ENCODE measurements around the gene MYL9.

MYL9 gene

DNA sequence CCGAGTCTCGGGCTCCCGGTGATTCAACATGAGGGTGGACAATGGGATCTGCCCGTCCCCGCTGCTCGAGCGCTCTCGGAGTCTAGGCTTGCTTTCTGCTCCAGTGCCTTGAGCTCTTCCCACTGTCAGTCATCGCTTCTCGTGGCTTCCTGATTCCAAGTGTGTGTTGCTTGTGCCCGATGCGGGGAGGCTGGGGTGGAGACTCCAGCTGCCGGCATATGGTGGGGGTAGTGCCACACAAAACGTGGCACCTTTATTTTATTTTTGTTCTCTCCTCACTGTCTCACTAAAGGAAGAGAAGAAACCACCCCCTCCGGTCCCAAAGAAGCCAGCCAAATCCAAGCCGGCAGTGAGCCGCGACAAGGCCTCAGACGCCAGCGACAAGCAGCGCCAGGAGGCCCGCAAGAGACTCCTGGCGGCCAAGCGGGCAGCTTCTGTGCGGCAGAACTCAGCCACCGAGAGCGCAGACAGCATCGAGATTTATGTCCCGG is 14.8 kb upstream of the MYL9 start:
- DNase-seq: no peak

GRCh38 chr20:36527331-36528125 is 13.8 kb upstream of the MYL9 start:
- DNase-seq: no peak

DNA sequence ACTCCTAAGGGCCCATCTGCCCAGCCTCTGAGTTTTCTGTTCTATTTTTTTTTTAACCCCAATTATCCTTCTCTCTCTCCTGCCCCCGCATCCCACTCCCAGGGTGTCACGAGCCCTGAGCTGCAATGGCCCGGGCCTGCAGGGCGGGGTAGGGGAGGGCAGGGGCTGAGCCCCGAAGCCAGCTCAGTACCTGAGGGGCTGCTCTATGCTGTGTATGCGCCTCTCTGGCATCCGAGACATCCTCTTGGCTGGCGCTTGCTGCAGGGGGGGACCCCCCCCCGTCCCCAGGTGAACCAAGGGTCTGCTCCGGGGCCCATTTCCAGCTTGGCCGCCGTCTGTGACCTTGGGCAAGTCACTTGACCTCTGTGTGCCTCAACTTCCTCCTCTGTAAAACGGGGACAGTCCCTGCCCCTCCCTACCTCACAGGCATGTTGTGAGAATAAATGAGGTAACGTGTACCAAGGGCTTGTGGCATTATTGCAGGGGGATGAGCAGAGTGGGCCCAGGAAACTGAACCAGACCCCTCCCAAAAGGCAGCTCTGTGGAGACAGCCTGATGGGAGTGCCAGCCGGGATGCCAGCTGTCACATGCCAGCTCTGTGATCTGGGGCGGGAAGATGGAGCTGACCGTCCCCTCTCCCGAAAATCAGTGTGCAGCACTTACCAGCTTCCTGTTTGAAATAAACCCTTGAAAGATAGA is 13.0 kb upstream of the MYL9 start:
- DNase-seq: no peak

DNA sequence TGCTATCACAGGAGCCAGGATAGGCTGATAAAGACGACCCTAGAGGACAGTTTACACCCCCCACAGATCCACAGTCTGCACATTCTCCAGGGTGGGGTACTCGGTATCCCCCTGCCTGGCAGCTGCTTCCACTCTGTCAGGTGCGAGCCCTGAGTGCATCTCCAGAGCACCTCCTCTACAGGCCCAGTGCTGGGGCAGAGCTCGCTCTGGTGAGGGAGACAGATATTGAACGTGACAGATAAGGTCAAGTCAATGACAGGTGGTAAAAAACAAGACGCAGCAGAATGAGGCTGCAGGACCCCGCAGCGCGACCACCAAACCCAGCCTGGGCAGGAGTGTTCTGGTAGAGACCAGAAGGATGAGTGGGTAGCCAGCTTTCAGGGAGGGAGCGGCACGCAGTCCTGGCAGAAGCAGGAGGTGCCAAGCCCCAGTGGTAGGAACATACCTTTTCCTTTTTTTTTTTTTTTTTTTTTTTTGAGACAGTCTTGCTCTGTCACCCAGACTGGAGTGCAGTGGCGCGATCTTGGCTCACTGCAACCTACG is 12.4 kb upstream of the MYL9 start:
- DNase-seq: no peak

- DNase-seq: no peak
Measured at GRCh38 chr20:36532388-36532787, 8.9 kb upstream of the MYL9 start.

DNA sequence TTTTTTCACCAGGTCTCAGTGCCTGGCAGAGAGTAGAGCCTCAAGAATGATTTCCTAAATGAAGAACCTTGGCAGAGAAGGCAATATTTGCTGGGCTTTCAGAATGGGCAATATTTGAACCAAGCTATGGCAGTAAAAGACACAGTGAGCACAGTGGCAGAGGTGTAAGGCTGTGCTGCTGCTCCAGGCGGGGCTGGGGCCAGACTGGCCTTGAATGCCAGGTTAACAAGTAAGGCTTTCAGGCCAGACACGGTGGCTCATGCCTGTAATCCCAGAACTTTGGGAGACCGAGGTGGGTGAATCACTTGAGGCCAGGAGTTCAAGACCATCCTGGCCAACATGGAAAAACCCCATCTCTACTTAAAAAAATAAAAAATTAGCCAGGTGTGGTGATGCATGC is 8.5 kb upstream of the MYL9 start:
- no peak for DNase-seq

GRCh38 chr20:36538026-36538722 is 3.1 kb upstream of the MYL9 start:
- no peak for DNase-seq

DNA sequence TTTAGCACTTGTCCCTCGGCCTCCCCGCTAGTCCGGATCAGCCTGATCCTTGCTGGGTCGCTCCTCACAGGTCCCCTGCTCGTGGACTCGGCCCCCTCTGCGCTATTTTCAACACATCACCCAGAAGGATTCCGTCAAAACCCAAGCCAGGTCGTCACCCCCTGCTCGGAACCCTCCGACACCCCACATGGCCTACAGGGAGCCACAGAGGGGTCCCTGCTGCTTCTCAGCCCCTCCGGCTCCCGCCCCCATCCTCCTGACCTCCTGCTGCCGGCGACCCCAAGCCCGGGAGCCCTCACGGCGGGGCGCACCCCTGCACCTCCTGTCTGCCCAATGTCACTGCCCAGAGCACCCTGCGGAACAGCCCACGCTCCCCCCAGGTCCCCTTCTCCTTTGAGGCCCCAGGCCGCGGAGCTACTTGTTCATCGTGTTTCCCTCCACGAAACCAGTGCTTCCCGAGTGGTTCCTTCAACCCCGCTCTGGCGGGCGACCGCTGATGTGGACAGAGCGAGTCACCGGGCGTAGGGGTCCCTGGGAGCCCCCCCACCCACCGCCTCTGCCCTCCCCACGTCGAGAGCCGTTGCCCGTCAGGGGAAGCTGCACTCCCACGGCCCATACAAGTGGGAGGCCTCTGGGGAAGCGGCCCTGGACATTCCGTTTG is 638 bp upstream of the MYL9 start:
- DNase-seq: no peak

DNA sequence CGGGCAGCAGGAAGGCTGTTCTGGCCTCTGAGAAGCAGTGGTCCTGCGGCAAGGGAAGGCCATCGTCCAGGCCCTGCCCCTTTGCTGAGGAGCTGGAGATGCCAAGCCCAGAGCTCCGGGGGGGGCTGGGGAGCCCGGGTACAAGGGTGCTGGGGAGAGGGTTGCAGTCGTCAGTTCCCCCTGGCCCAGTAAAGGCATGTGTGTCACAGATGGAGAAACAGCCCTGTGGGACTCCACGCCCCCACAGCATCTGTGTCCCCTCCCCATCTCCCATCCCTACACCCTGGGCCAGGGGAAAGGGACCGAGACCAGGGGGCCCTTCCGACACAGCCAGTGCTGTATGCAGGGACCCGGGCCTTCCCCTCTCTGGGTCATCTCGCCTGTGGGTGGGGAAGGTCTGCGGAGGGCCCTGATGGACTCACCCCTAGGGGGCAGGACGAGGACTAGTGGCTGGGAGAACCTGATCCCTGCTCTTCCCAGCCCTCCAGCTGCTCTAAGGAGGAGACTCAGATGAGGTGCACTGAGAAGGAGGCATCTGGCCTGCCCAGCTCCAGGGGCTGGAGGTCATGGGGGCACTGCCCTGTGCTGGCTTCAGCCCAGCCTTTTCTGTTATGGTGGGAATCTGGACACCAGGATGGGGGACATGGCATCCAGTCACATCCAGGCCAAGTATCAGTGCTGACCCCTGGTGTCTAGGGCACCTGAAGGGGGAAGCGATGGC is 609 bp downstream of the MYL9 start:
- no peak for DNase-seq

- no peak for DNase-seq
Measured at GRCh38 chr20:36542516-36543183, 1.3 kb downstream of the MYL9 start.

DNA sequence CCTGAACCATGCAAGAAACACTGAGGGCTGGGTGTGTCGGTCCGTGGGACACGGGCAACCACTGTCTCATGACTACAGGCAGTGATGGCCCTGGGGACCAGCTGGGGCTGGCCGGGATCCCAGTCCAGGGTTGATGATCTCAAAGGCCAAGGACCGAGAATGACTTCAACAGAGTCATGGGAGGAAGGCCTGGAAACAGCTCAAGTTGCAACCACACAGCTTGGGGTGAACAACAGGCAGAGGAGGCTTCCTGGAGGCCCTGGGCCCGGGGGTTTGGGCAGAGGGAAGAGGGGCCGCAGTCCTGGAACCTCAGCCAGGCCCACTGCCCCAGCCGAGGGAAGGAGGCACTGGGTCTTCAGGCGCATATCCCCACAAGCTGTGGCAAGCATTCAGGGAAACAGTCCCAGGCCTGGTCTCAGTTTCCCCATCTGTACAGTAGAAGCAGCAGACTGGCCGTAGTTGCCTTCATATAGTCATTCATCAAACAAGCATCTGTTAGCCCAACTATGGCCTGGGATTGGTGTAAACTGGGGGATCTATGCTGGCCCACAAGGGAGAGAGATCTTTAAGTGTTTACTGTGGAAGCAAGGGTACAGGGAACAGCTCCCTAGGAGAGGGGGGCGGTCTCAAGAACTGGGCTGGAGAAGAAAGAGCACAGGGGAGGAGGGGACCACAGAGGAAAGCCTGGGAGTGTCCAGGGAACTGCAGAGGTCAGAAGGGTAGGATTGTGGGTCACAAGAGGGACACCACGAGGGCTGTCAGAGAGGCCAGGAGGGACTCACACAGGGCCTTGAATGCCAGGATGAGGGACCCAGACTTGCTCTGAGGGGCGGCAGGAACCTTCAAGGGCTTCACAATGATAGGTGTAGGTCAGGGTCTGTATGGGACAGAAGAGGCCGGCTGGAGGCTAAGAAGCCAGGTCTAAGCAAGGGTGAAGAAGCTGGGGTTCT is 2.1 kb downstream of the MYL9 start:
- DNase-seq: no peak

GRCh38 chr20:36544134-36545018 is 3.1 kb downstream of the MYL9 start:
- DNase-seq: no peak

GRCh38 chr20:36546111-36546736 is 4.9 kb downstream of the MYL9 start:
- no peak for DNase-seq

- no peak for DNase-seq
Measured at GRCh38 chr20:36547186-36548005, 6.1 kb downstream of the MYL9 start.

DNA sequence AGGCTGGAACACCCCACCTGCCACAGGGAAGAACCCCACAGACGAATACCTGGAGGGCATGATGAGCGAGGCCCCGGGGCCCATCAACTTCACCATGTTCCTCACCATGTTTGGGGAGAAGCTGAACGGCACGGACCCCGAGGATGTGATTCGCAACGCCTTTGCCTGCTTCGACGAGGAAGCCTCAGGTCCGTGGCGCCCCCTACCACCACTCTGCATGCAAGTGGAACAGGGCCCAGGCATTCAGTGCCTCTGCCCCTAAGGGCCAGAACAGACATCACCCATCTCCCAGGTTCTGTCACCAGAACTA is 6.6 kb downstream of the MYL9 start:
- DNase-seq: no peak

DNA sequence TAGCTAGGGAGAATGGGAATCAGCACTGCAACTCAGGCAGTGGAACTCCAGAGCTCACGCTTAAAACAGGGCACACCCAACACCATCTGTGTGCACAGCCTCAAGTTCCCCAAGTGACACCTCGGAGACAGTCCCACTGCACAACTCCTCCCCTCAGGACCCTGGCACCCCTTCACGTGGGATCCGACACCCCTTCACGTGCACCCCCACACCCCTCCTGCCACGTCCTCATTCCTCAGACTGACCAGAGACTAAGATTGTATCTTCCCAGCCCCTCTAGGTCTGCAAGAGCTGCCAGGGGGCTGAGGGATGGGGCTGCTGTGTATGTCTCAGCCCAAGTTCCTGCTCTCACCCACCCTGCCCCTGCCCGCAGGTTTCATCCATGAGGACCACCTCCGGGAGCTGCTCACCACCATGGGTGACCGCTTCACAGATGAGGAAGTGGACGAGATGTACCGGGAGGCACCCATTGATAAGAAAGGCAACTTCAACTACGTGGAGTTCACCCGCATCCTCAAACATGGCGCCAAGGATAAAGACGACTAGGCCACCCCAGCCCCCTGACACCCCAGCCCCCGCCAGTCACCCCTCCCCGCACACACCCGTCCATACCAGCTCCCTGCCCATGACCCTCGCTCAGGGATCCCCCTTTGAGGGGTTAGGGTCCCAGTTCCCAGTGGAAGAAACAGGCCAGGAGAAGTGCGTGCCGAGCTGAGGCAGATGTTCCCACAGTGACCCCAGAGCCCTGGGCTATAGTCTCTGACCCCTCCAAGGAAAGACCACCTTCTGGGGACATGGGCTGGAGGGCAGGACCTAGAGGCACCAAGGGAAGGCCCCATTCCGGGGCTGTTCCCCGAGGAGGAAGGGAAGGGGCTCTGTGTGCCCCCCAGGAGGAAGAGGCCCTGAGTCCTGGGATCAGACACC is 7.6 kb downstream of the MYL9 start:
- no peak for DNase-seq

DNA sequence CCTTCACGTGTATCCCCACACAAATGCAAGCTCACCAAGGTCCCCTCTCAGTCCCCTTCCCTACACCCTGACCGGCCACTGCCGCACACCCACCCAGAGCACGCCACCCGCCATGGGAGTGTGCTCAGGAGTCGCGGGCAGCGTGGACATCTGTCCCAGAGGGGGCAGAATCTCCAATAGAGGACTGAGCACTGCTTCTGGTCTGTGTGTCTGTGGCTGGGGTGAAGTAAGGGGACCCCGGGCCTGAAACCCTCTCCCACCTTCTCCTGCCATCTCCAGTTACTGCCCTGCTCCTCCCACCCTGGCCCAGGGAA is 8.3 kb downstream of the MYL9 start:
- DNase-seq: no peak
